Neuronal stem cell (in vitro differentiated cells): Measurements from ENCODE around the gene KBTBD8.

Experiments used
- DNase-seq: peaks from one replicate; pipeline ENCODE4 v3.0.0-alpha.2; 2013; ENCODE audit warnings: low spot score
- H2AFZ ChIP-seq: one replicate; pipeline ENCODE4 v1.6.1; 2013; ENCODE audit warnings: mild to moderate bottlenecking, low read length, inconsistent platforms
- H2AK5ac ChIP-seq: 2 replicates; pipeline ENCODE4 v1.6.1; 2013; ENCODE audit warnings: low read depth, mild to moderate bottlenecking, inconsistent platforms, low read length, moderate library complexity, mixed read lengths
- H2BK120ac ChIP-seq: 2 replicates; pipeline ENCODE4 v1.6.1; 2013; ENCODE audit warnings: low read depth, mild to moderate bottlenecking, inconsistent platforms, low read length, moderate library complexity, mixed read lengths
- H2BK12ac ChIP-seq: one replicate; pipeline ENCODE4 v1.6.1; 2013; ENCODE audit warnings: low read length, inconsistent platforms
- H2BK15ac ChIP-seq: 2 replicates; pipeline ENCODE4 v1.6.1; 2013; ENCODE audit warnings: mild to moderate bottlenecking, low read length, inconsistent platforms, mixed read lengths
- H2BK5ac ChIP-seq: one replicate; pipeline ENCODE4 v1.6.1; 2013; ENCODE audit warnings: inconsistent platforms, mild to moderate bottlenecking, low read length, moderate library complexity
- H3K14ac ChIP-seq: one replicate; pipeline ENCODE4 v1.6.1; 2013; ENCODE audit warnings: low read length, inconsistent platforms
- H3K18ac ChIP-seq: 2 replicates; pipeline ENCODE4 v1.6.1; 2013; ENCODE audit warnings: low read length, inconsistent platforms
- H3K23ac ChIP-seq: 2 replicates; pipeline ENCODE4 v1.6.1; 2013; ENCODE audit warnings: low read depth, mild to moderate bottlenecking, mixed read lengths, low read length, inconsistent platforms; ENCODE audit not compliant: poor library complexity
- H3K27ac ChIP-seq: replicated peaks from 3 replicates; pipeline ENCODE4 v1.5.1; 2013; ENCODE audit warnings: low read length, inconsistent platforms
- H3K27me3 ChIP-seq, 3 experiments: 2 replicates each; pipeline ENCODE4 v1.6.1; 2013; ENCODE audit warnings: low read length in 3 of 3, mild to moderate bottlenecking in 2 of 3, inconsistent platforms in 1 of 3, low read depth in 1 of 3, mixed read lengths in 1 of 3, moderate library complexity in 1 of 3; ENCODE audit not compliant: control insufficient read depth in 3 of 3, insufficient read depth in 3 of 3
- H3K36me3 ChIP-seq, 2 donors: replicated peaks in 1 of 2; 2 replicates each; pipeline ENCODE4 v1.6.1; 2013; ENCODE audit warnings: low read length in 2 of 2; ENCODE audit not compliant: control insufficient read depth in 2 of 2, insufficient read depth in 2 of 2
- H3K4ac ChIP-seq: 2 replicates; pipeline ENCODE4 v1.6.1; 2013; ENCODE audit warnings: inconsistent platforms, mild to moderate bottlenecking, low read length, moderate library complexity
- H3K4me1 ChIP-seq, 2 donors: 1 replicate in 1 of 2; 2 replicates in 1 of 2; pipeline ENCODE4 v1.6.1; 2013; ENCODE audit warnings: low read length in 2 of 2, low read depth in 1 of 2; ENCODE audit not compliant: control insufficient read depth in 2 of 2, insufficient read depth in 1 of 2
- H3K4me2 ChIP-seq: one replicate; pipeline ENCODE4 v1.6.1; 2013; ENCODE audit warnings: mild to moderate bottlenecking, low read length, inconsistent platforms; ENCODE audit not compliant: insufficient read depth, poor library complexity, severe bottlenecking
- H3K4me3 ChIP-seq, 2 donors: 2 replicates each; pipeline ENCODE4 v1.5.1; 2013; ENCODE audit warnings: low read length in 2 of 2, mild to moderate bottlenecking in 2 of 2, inconsistent platforms in 1 of 2, moderate library complexity in 1 of 2
- H3K79me1 ChIP-seq: one replicate; pipeline ENCODE4 v1.6.1; 2013; ENCODE audit warnings: low read depth, mild to moderate bottlenecking, inconsistent platforms, low read length, moderate library complexity
- H3K9ac ChIP-seq: one replicate; pipeline ENCODE4 v1.6.1; 2013; ENCODE audit warnings: mild to moderate bottlenecking, low read depth, low read length, inconsistent platforms; ENCODE audit not compliant: poor library complexity
- H3K9me3 ChIP-seq, 2 donors: replicated peaks in 1 of 2; 2 replicates each; pipeline versions ENCODE3 to v1.6.1; 2013; ENCODE audit warnings: low read length in 2 of 2, mild to moderate bottlenecking in 2 of 2, inconsistent platforms in 1 of 2, low read depth in 1 of 2, mixed read lengths in 1 of 2, moderate library complexity in 1 of 2; ENCODE audit not compliant: control insufficient read depth in 2 of 2, insufficient read depth in 1 of 2
- H4K8ac ChIP-seq: one replicate; pipeline ENCODE4 v1.6.1; 2013; ENCODE audit warnings: low read depth, mild to moderate bottlenecking, inconsistent platforms, low read length, moderate library complexity
- H4K91ac ChIP-seq: one replicate; pipeline ENCODE4 v1.6.1; 2013; ENCODE audit warnings: low read length, low read depth, mild to moderate bottlenecking, inconsistent platforms; ENCODE audit not compliant: poor library complexity
- WGBS, 2 donors: extraction: QIAGEN DNeasy Blood & Tissue Kit; methylation state at CpG; one replicate each; pipeline ENCODE4 v1.1.7; 2013; ENCODE audit warnings: missing lambda C conversion rate in 2 of 2, mixed read lengths in 1 of 2; ENCODE audit not compliant: insufficient read length in 2 of 2, insufficient replicate concordance in 1 of 2; ENCODE audit errors: extremely low coverage in 2 of 2; 5-methylcytosine and 5-hydroxymethylcytosine counted together

KBTBD8 gene

GRCh38 chr3:67016522-67017080 lies 18.5 kb downstream of the KBTBD8 start:
- no peak overlapping the region for H2BK5ac ChIP-seq
- 100% methylated on average over 1 of the region's 3 CpGs for WGBS, 2 donors

GRCh38 chr3:67017211-67017610 lies 19.1 kb downstream of the KBTBD8 start:
- Histone ChIP-seq H2AFZ (no peak overlapping the region), H3K27me3 (no peaks in the 10 kb centered on the region), H2BK12ac (no peak overlapping the region), H3K23ac (no peak overlapping the region), H4K91ac (no peak overlapping the region), H3K9me3 (peaks cover 0 to 2% of the 10 kb centered on the region in 2 donors), H3K18ac (no peak overlapping the region), H3K9ac (no peak overlapping the region), H3K4me3 (no peak overlapping the region), H3K14ac (no peak overlapping the region), H2AK5ac (no peak overlapping the region), H3K4ac (no peak overlapping the region), H2BK5ac (no peak overlapping the region), H4K8ac (no peak overlapping the region), H3K4me2 (no peak overlapping the region), H3K36me3 (no peaks in the 10 kb centered on the region), H3K79me1 (no peaks in the 10 kb centered on the region), H2BK15ac (no peak overlapping the region), H3K27ac (no peak overlapping the region), H2BK120ac (no peak overlapping the region), H3K4me1 (peaks cover 0 to 3% of the 10 kb centered on the region in 2 donors)
- WGBS, 2 donors: no CpG with 5 or more reads among the region's 1 CpG
- no peak for DNase-seq

More at GRCh38 chr3:67016522-67017080, 18.5 kb downstream of the KBTBD8 start:
- Histone ChIP-seq H2BK120ac (no peak overlapping the region), H3K23ac (no peak overlapping the region), H2AFZ (no peak overlapping the region), H3K9me3 (peaks cover 0 to 2% of the 10 kb centered on the region in 2 donors), H2AK5ac (no peak overlapping the region), H3K27me3 (no peaks in the 10 kb centered on the region), H2BK12ac (no peak overlapping the region), H3K4ac (no peak overlapping the region), H3K36me3 (peaks cover 0 to 5% of the 10 kb centered on the region in 2 donors), H2BK15ac (no peak overlapping the region), H3K4me2 (no peak overlapping the region), H3K14ac (no peak overlapping the region), H3K18ac (no peak overlapping the region), H3K27ac (no peak overlapping the region), H3K9ac (no peak overlapping the region), H4K8ac (no peak overlapping the region), H3K4me1 (peaks cover 0 to 3% of the 10 kb centered on the region in 2 donors), H3K79me1 (no peaks in the 10 kb centered on the region), H4K91ac (no peak overlapping the region), H3K4me3 (no peak overlapping the region)
- no peak for DNase-seq

- Histone ChIP-seq H4K8ac (no peak overlapping the region), H3K4me3 (no peak overlapping the region), H3K9me3 (peaks cover 0 to 2% of the 10 kb centered on the region in 2 donors), H3K4me2 (no peak overlapping the region), H2BK120ac (no peak overlapping the region), H3K79me1 (no peaks in the 10 kb centered on the region), H2BK15ac (no peak overlapping the region), H3K27ac (no peak overlapping the region), H3K18ac (no peak overlapping the region), H3K9ac (no peak overlapping the region), H2BK5ac (no peak overlapping the region), H3K27me3 (no peaks in the 10 kb centered on the region), H3K23ac (no peak overlapping the region), H3K4ac (no peak overlapping the region), H3K4me1 (peaks cover 0 to 3% of the 10 kb centered on the region in 2 donors), H4K91ac (no peak overlapping the region), H3K14ac (no peak overlapping the region), H2AFZ (peak overlapping the region; percentile 46), H2AK5ac (no peak overlapping the region), H2BK12ac (no peak overlapping the region), H3K36me3 (no peaks in the 10 kb centered on the region)
- DNase-seq: no peak
- no CpG with 5 or more reads among the region's 12 CpGs for WGBS, 2 donors
Measured at GRCh38 chr3:67018105-67018788, 20.1 kb downstream of the KBTBD8 start.

GRCh38 chr3:67018789-67019526 lies 20.9 kb downstream of the KBTBD8 start:
- Histone ChIP-seq H2BK15ac (no peak overlapping the region), H2BK5ac (no peak overlapping the region), H3K4me2 (no peak overlapping the region), H3K14ac (no peak overlapping the region), H3K9me3 (peaks cover 0 to 2% of the 10 kb centered on the region in 2 donors), H3K4ac (no peak overlapping the region), H3K23ac (no peak overlapping the region), H3K79me1 (no peaks in the 10 kb centered on the region), H3K36me3 (no peaks in the 10 kb centered on the region), H3K4me1 (peaks cover 0 to 3% of the 10 kb centered on the region in 2 donors), H3K27me3 (no peaks in the 10 kb centered on the region), H3K9ac (no peak overlapping the region), H2AK5ac (no peak overlapping the region), H3K18ac (no peak overlapping the region), H3K4me3 (no peak overlapping the region), H3K27ac (no peak overlapping the region), H2BK12ac (no peak overlapping the region), H4K8ac (no peak overlapping the region), H2AFZ (peak overlapping the region; percentile 46), H2BK120ac (no peak overlapping the region), H4K91ac (no peak overlapping the region)
- WGBS, 2 donors: no CpG with 5 or more reads among the region's 13 CpGs
- no peak for DNase-seq
